ENCODE data around the gene TTLL11.

DNA sequence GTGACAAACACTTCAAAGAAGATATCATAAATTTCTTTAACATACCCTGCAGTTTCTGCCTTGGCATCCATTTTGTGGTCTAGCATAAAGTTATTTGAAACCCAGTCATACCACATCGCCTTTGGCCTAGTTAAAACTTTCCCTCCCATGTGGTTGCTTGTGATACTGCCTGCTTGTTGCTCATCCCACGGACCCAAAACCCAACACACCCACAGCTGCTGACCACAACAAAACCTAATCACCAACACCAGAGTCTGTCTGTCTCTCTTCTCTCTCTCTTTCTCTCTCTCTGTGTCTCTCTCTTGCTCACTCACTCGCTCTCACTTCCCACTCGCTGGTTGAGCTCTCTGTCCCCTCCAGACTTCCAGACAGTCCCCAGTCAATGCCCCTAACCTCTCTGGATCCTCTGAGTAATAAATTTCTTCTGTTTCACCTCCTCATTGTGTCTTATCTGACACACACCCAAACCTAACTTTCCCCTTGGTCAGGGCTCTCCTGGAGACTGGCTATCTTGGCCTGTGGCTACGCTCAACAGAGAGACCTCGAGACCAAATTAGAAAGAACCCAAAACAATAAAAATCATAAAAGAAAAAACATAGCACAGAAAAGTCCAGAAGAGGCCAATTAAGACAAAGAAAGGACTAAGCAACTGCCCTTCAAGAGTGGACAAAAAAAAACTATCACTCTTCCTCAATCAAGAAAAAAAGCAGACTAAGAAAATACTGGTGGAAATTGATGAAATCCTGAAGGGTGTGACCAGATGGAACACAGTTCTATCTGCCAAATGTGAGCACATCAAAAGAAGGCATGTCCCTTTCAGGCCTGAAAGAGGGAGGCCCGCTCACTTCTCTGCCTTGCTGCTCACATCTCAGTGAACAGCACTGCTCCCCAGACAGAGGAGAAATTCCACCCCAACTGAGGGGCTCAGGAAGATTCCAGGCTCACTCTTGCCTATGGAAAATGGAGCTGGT, 41.5 kb downstream of the TTLL11 start:
- no peak for TF ChIP-seq CTCF (IDR thresholded peaks at IDR 0.05)
- no peak for TF ChIP-seq POLR2A (IDR thresholded peaks at IDR 0.05)
